GM12875 (cell line): ENCODE results near the gene TEX261.
A peak's percentile ranks its signal among the peaks of the same experiment; 100 is the strongest.
"Not testable (repeated sequence)": the region's sequence is repeated elsewhere in the genome, so short reads cannot be mapped to it uniquely, and the experiment has no call there.

ENCODE experiments used
- H3K4me3 ChIP-seq: one replicate; pipeline ENCODE4 v1.5.1; 2011; ENCODE audit warnings: low read depth, low read length, control low read depth
- TF ChIP-seq, protein P1 (sequence below): IDR thresholded peaks from 2 replicates; pipeline ENCODE4 v1.5.1; 2011; ENCODE audit warnings: low read depth, mild to moderate bottlenecking, control low read depth, inconsistent platforms, low read length, moderate library complexity, borderline replicate concordance; ENCODE audit not compliant: insufficient read depth

Gene TEX261

DNA sequence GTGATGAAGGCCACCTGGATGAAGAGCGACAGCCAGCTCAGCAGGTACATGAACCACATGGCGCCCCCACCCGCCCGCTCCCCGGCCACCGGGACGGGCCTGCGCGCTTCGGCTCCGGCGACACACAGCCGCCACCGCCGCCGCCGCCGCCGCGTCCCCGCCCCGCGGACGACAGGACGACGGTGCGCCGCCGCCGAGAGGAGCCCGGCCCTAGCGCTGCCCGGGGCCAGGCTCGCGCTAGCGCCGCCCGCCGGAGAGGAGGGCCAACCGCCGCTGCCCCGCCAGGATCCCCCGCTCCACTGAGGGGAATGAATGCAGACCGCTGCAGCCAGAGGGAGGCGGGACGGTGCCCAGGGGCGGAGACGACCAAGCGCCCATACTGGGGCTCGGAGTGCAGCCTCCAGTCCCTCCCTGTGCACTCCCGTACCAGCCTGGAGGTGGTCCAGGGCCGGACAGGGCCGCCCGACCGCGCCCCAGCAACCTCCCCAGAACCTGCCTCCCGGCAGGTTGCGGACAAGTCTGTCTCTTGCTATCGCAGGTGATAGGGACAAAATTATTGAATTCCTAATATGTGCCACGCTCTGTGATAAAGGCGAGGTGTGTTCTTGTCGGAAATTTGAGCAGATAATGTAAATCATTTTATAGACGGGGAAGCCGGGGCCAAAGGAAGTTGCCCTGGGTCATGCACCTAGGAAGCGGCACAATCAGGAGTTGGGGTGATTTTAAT, at the start of gene TEX261:
Gene TEX261 (minus strand): TSS at position 175 of the 727 bp plus-strand sequence. CDS start 116 bp downstream, at position 59.
- TF ChIP-seq, protein P1, sequence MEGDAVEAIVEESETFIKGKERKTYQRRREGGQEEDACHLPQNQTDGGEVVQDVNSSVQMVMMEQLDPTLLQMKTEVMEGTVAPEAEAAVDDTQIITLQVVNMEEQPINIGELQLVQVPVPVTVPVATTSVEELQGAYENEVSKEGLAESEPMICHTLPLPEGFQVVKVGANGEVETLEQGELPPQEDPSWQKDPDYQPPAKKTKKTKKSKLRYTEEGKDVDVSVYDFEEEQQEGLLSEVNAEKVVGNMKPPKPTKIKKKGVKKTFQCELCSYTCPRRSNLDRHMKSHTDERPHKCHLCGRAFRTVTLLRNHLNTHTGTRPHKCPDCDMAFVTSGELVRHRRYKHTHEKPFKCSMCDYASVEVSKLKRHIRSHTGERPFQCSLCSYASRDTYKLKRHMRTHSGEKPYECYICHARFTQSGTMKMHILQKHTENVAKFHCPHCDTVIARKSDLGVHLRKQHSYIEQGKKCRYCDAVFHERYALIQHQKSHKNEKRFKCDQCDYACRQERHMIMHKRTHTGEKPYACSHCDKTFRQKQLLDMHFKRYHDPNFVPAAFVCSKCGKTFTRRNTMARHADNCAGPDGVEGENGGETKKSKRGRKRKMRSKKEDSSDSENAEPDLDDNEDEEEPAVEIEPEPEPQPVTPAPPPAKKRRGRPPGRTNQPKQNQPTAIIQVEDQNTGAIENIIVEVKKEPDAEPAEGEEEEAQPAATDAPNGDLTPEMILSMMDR, result peak; percentile 90
- peak within 1 kb of the TSS; percentile 91 for H3K4me3 ChIP-seq

DNA sequence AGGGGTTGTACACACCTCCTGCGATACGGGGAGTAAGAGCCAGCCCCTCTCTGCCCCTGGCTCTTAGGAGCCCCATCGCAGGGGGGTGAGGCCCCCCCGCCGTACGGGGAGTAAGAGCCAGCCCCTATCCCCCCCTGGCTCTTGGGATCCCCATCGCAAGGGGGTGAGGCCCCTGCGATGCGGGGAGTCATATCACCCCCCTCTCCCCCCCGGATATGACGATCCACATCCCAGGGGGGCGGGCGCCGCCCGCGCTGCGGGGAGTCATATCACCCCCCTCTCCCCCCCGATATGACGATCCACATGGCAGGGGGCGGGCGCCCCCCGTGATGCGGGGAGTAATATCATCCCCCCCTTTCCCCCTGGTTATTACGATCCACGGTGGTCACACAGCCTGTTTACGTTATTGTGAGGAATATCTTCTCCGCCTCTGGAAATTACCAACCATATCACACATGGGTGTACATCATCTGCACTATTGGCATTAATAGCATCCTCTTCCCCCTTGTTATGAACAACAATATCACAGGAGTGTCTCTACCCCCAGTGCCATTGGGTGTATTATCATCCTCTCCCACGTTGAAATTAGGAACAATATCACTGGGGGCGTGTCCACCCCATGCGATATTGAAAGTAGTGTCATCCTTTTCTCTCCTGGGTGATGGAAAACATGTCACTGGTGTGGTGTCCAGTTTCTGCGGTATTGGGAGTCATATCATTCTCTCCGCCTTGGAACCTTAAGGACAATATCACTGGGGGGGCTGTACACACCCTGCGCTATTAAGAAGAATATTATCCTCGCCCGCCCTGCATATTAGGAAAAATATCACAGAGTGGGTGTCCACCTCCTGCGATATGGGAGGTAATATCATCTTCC, 49.1 kb upstream of the TEX261 start:
- TF ChIP-seq, protein P1, result no peak
- no peak overlapping the region for H3K4me3 ChIP-seq

DNA sequence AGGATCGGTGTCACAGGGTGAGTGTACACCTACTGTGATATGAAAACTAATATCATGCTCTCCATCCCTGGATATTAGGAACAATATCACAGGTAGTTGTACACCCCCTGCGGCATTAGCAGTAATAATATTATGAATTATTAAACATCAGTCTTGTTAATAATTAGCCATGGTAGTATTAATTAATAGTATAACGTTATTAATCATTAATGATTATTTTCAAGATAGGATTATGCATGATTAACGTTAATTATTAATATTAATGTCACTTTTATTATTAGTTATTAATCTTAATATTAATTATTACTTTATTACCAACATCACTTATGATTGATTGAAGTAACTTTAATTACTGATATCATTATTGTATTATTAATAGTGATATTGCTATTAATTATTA, 47.6 kb upstream of the TEX261 start:
- H3K4me3 ChIP-seq, result no peak overlapping the region
- TF ChIP-seq, protein P1, result no peak

DNA sequence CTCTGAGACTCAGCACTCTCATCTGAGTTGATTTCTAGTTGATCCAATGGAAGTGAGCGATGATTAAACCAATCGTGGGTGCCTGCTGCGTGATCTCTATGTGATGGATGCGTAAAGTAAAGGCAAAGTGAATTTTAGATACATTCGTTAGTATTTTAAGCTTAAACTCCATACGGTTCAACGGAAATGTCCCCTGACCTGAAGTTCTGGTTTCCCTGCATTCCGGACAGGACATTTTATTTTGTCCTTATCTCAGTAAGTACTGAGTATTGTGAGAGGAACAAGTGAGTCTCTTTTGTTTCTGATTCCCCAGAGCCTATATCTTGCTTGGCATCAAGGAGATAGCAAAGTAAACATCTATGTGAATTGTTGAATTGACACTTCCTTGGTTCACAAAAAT, 41.6 kb upstream of the TEX261 start:
- H3K4me3 ChIP-seq, result not testable (repeated sequence)

DNA sequence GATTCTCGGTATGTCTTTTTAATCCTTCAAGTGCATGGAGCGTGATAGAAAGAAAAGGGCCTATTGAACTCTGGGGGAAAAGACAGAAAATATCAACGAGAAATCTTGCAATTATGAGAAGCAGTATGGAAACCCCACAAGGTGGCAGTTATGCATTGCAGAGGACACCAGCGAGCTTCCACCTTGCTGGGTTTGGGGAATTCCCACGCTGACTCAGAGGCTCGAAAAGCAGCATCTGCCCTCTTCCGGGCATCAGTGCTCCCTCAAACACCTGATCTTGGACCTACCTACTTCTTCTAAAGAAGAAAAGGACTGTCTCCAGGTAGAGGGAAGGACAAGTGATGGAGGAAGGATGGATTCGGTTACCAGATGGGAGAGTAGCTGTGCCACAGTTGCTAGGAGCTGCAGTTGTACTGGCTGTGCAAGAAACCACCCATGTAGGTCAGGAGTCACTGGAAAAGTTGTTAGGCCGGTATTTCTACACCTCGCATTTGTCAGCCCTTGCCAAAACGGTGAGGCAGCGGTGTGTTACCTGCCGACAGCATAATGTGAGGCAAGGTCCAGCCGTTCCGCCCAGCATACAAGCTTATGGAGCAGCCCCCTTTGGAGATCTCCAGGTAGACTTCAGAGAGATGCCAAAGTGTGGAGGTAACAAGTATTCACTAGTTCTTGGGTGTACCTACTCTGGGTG, 29.0 kb upstream of the TEX261 start:
- not testable (repeated sequence) for H3K4me3 ChIP-seq
- TF ChIP-seq, protein P1, result peak; percentile 42; the same call in 1 of the 2 replicates

DNA sequence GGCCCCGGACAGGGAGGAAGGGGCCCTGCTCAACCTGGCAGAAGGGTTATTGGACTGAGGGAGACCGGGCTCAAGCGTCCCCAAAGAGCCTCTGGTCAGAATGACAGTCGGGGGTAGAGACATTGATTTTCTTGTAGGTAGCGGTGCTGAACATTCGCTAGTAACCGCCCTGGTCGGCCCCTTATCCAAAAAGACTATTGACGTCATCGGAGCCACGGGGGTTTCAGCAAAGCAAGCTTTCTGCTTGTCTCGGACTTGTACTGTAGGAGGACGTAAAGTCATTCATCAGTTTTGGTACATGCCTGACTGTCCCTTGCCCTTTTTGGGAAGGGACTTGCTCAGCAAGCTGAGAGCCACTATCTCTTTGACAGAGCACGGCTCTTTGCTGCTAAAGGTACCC, 26.7 kb upstream of the TEX261 start:
- H3K4me3 ChIP-seq, result not testable (repeated sequence)

DNA sequence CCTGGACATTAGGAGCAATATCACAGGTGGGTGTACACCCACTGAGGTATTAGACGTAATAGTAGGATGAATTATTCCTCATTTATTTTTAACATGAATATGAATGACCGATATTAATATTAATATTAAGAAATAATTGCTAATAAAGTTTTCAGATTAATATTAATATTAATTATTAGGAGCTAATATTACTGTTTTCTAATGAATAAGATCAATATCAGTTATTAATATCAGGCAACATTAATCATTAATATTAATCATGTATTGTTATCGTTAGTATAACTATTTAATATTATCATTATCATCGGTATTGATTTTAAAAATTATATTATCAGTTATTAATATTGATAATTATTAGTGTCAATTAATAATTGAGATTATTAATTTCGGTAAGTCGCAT, 25.3 kb upstream of the TEX261 start:
- not testable (repeated sequence) for H3K4me3 ChIP-seq

DNA sequence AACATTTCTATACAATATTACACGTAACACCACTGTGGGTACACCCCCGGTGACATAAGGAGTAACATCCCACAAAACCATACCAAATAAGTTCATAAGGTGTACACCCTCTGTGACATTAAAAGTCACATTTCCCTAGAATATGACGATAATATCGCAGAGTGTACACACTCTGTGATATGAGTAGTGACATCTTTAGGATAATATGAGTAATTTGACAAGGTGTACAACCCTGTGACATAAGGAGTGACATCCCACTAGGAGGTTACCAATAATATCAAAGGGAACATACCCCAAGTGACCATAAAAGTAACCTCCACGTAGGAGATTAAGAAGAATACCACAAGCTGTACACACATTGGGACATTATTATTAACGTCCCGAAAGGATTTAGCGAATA, 24.0 kb upstream of the TEX261 start:
- H3K4me3 ChIP-seq, result no peak overlapping the region
- TF ChIP-seq, protein P1, result no peak

DNA sequence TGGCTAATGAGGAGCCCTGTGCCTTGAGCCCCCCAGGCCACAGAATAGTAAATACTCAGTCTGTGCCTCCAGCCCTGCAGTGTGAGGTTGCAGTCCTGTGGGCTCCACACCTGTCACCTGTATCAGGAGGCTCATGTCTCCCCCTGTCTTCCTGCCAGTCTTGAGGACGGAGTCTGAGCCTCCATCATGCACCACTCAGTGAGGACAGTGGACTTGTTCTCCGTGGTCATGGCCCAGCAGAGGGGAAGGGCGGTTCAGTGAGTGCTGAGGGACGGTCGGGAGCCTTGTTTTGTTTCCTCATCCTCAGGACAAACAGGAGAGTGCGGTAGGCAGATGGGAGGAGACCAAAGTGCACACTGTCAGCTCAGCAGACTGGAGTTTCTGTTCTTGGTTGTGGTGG, 17.1 kb upstream of the TEX261 start:
- H3K4me3 ChIP-seq, result not testable (repeated sequence)
